HG03159 (cell line): ENCODE data around the gene GABRB3.

ENCODE experiments used
- ATAC-seq: cut with Tn5 transposase; IDR thresholded peaks from one replicate; pipeline ENCODE4 v1.9.1; 2021; ENCODE audit warnings: mild to moderate bottlenecking, moderate library complexity; ENCODE audit not compliant: unreplicated experiment

Gene GABRB3

GRCh38 chr15:26631894-26632293 lies 141.0 kb downstream of the GABRB3 start:
- ATAC-seq = no peak

GRCh38 chr15:26630857-26631256 lies 142.0 kb downstream of the GABRB3 start:
- ATAC-seq = no peak

GRCh38 chr15:26628879-26629529 lies 143.9 kb downstream of the GABRB3 start:
- ATAC-seq = no peak

DNA sequence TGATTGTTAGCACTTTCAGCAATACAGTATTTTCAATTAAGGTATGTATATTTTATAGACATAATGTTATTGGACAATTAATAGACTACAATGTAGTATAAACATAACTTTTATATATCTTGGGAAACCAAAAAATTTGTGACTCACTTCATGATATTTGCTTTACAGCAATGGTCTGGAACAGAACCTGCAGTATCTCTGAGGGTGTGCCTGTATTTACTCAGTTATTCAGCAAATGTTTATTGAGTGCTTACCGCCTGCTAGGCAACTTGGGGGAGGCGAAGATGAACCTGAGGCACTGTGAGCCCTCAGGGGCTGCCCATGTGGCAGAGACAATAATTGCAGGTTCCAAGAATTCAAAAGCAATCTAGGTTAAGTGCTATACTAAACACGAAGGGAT lies 144.8 kb downstream of the GABRB3 start:
- no peak for ATAC-seq

- no peak for ATAC-seq
Observed at GRCh38 chr15:26624128-26624527, 148.7 kb downstream of the GABRB3 start.

- no peak for ATAC-seq
Observed at GRCh38 chr15:26623071-26623470, 149.8 kb downstream of the GABRB3 start.

DNA sequence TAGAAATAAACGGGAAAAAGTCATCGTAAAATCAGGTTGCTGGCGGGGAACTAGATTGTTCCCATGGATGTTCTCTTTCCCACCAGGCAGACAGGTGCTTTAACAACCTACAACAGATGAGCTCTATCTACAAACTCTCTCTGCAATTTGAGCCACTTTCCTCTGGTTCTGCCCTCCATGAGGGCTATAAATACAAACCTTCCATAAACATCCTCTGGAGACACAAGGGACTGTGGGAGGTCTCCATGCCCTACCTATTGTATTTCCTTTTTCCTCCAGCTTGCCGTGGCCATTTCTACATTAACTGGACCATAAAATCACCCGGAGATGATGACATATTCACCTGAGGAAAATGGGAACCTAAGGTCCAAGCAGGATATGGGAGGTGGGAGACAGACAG lies 151.1 kb downstream of the GABRB3 start:
- ATAC-seq = no peak

DNA sequence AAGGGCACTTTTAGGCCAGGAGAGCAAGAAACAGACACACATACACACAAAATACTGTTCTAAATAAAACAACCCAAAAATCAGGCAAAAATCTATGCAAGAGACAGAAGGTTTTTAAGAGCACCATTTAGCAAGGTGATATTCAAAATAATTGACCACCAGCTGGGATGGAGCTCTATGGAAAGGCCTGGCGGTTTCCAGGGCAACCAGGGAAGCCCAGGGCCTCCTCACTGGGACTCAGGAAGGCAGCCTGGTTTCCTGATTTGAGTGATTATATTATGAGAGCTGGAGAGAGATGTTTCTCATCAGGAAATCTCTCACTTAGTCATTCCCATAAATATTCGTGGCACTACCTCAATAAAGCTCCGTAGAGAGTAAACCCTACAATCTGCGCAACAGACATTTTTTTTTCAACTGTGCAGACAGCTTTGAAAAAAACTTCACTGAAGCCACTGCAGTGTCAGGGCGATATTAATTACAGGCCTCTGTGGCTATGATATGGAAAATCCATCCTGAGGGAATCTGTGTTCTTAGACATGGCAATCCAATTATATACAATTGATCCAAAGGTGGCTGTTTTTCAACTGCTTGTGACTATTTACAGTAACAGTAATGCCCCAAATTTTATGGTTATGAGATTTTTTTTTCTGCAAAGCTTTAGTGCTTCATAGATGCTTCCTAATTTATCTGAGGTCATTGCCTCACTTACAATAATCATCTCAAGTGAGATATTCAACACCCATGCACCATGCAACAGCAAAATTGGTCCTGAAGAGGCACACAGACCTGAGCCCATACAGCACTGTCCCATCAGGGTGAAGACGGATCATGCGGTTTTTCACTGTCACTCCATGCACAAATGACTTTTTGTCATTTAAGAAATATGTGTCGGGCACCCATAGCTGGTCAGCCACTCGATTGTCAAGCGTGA lies 152.1 kb downstream of the GABRB3 start:
- no peak for ATAC-seq

- no peak for ATAC-seq
Observed at GRCh38 chr15:26615927-26616302, 157.0 kb downstream of the GABRB3 start.

- no peak for ATAC-seq
Observed at GRCh38 chr15:26615188-26615926, 157.5 kb downstream of the GABRB3 start.

GRCh38 chr15:26614734-26615133 lies 158.1 kb downstream of the GABRB3 start:
- no peak for ATAC-seq

DNA sequence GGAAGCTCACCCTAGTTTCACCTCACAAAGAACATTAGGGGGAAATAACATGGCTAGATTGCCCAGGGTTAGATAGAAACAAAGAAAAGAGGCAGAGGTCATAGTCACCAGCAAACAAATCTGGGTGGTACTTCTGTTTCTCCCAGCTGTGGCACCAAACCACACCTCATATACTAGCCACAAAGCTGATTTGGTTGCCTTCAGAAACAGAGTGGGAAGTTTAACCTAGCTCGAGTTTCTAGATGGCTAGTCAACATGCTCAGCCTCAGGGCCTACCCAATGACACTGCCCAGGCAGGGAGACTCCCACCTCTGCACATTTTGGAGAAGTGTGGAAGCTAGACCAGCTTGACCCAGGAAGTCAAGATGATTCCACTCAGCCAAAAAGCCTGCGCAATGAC lies 174.2 kb downstream of the GABRB3 start:
- no peak for ATAC-seq

GRCh38 chr15:26595611-26596010 lies 177.3 kb downstream of the GABRB3 start:
- ATAC-seq = no peak

GRCh38 chr15:26590676-26591075 lies 182.2 kb downstream of the GABRB3 start:
- no peak for ATAC-seq

GRCh38 chr15:26582840-26583239 lies 190.0 kb downstream of the GABRB3 start:
- no peak for ATAC-seq

- no peak for ATAC-seq
Observed at GRCh38 chr15:26580943-26581342, 191.9 kb downstream of the GABRB3 start.

GRCh38 chr15:26572602-26573350 lies 200.1 kb downstream of the GABRB3 start:
- no peak for ATAC-seq

DNA sequence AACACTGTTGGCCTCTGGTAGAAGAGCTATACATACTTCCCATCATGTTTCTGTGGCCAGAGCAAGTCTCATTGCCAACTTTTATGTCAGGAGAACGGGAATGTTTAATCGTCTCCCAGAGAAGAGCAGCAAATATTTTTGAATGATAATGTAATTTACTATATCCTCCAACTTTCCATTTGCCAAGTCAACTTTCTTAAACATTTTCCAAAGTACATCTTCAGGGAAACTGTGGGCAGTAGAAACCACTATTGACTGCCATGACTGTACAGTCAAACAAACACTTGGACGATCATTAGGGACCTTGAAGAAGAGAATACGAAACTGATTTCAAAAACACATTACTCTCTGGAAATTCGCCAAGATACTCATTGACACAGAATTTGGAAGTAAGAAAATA lies 201.5 kb downstream of the GABRB3 start:
- ATAC-seq = no peak

- ATAC-seq = no peak
Observed at GRCh38 chr15:26565542-26565941, 207.3 kb downstream of the GABRB3 start.

DNA sequence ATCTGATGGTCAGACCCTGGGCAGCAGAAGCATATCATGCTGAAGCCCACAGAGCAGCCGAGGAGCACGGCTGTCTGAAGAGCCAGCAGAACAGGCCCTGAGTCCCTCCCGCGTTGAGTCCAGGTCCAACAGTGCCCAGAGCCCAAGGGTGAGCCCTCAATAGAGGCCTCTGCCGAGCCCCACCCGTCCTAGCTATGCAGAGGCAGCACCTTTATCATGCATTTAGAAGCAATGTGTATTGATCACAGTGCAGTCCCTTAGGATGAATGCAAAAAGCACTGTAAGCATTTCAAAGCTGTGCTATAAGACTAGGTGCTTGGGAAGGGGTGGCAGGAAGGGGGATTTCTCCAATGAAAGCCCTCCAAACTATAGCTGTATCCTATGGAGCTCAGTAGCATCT lies 208.5 kb downstream of the GABRB3 start:
- ATAC-seq = no peak

DNA sequence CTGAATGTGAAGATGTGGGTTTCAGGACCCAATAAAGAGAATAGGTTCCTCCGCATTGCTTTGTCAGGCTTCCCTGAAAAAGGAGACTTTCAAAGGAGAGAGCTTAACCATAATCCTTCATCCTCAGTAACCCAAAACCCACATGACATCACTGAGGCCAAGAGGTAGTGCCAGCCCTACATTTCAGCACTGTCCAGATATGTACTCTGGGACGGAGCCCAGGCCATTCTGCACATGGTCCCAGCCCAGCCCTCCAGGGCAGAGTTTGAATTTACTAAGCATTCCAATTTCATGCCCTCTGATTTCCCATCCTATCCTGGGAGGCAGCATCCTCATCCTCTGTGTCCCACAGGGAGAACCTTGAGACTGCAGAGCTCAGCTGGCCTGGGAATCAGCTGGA lies 210.5 kb downstream of the GABRB3 start:
- no peak for ATAC-seq
